GM12892 (cell line): ENCODE results near the gene POLR3B.

Experiments used
- DNase-seq: peaks from one replicate; pipeline ENCODE4 v3.0.0; 2011; ENCODE audit not compliant: insufficient read length
- FAIRE-seq: peaks from 2 replicates; lab custom pipeline; 2011; peaks lifted over from hg19 to GRCh38; lab: Jason Lieb, UNC
- POLR2A ChIP-seq: IDR thresholded peaks from 2 replicates; pipeline ENCODE4 v1.6.1; 2011; ENCODE audit warnings: low read depth, low read length, control low read depth
- POLR2AphosphoS5 ChIP-seq: IDR thresholded peaks from 2 replicates; pipeline ENCODE4 v1.6.1; 2011; ENCODE audit warnings: low read depth, low read length, control low read depth
- TAF1 ChIP-seq: IDR thresholded peaks from 2 replicates; pipeline ENCODE4 v1.6.1; 2011; ENCODE audit warnings: low read depth, mild to moderate bottlenecking, control low read depth, low read length, borderline replicate concordance

The POLR3B gene

DNA sequence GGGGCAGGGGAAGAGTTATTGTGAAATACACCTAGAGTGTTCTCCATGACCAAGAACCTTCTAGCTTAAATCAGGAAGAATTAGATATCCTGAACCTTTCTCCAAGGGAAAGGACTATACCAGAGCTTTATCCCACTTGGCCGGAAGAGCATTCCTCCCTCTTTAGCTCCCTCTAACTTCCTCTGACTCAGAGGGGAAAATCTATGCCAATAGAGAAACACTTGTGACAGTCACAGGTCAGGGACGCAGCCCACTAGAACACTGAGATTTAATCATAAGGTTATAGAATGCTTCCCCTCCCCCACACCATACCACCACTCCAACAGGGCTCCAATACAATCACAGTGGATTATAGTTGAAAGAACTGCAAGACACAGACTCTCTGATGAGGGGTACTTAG is 169.8 kb downstream of the POLR3B start:
- no peak for DNase-seq
- TF ChIP-seq TAF1: no peak
- TF ChIP-seq POLR2AphosphoS5: no peak
- TF ChIP-seq POLR2A: no peak
- no peak for FAIRE-seq

DNA sequence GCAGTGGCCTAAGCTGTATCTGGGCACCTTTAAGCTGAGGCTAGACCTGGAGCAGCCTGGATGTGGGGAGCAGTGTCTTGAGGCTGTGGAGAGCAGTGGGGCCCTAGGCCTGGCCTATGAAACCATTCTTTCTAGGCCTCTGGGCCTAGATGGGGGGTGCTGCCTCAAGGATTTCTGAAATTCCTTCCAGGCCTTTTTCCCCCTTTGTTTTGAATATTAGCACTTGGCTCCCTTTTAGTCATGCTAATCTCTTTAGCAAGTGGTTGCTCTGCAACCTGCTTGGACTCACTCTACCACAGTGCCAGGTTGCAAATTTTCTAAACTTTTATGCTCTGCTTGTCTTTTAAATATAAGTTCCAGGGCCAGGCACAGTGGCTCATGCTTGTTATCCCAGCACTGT is 183.7 kb downstream of the POLR3B start:
- FAIRE-seq (no peak), DNase-seq (no peak)
- no peak for TF ChIP-seq POLR2AphosphoS5
- TF ChIP-seq POLR2A: no peak
- TF ChIP-seq TAF1: no peak

GRCh38 chr12:106551410-106551809 is 193.9 kb downstream of the POLR3B start:
- DNase-seq: no peak
- FAIRE-seq: no peak
- TF ChIP-seq TAF1 (no peak), POLR2A (no peak), POLR2AphosphoS5 (no peak)

DNA sequence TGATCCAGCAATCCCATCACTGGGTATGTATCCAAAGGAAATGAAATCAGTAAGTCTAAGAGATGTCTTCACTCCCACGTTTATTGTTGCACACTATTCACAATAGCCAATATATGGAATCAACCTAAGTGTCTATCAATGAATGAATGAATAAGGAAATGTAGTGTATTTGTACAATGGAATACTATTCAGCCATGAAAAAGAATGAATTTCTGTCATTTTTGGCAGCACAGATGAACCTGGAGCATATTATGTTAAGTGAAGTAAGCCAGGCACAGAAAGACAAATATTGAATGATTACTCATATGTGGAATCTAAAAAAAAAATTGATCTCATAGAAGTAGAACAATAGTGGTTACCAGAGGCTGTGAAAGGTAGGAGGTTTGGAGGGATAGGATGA is 194.7 kb downstream of the POLR3B start:
- DNase-seq (no peak), FAIRE-seq (peak; percentile 24)
- TF ChIP-seq TAF1 (no peak), POLR2A (no peak), POLR2AphosphoS5 (no peak)
